ENCODE results near the gene TMEM80. TPM values are rescaled to one million over a fixed set of nuclear protein-coding genes. Genes with fewer than 3 reads are reported as not detected.
A peak's percentile ranks its signal among the peaks of the same experiment; 100 is the strongest.

Gene TMEM80
- total RNA-seq, 2 experiments from 2014 or later, result 10.6 to 12.5 TPM

DNA sequence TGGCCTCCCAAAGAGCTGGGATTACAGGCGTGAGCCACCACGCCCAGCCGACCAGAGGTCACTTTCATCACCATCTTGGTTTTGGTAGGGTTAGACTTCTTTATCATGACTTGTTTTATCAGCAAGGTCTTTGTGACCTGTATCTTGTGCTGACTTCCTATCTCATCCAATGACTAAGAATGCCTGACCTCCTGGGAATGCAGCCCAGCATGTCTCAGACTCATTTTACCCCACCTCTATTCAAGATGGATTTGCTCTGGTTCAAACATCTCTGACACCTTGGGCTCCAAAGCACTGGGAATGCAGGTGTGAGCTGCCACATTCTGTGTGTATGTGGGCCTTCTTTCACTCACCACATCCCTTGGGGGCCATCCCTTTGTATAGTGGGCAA is 46.5 kb downstream of the TMEM80 start:
- Mint-ChIP-seq H3K4me1 (ENCODE audit: low read depth) (peaks cover 13% of the 10 kb centered on the region), H3K27ac (no peak overlapping the region), H3K4me3 (no peak overlapping the region), H3K36me3 (ENCODE audit: low read depth) (no peaks in the 10 kb centered on the region), H3K27me3 (no peaks in the 10 kb centered on the region), H3K9me3 (no peaks in the 10 kb centered on the region)
- ATAC-seq (no peak), DNase-seq (no peak)
- intact Hi-C loops (cut with micrococcal nuclease), result no loop called here
- TF ChIP-seq, protein P1, sequence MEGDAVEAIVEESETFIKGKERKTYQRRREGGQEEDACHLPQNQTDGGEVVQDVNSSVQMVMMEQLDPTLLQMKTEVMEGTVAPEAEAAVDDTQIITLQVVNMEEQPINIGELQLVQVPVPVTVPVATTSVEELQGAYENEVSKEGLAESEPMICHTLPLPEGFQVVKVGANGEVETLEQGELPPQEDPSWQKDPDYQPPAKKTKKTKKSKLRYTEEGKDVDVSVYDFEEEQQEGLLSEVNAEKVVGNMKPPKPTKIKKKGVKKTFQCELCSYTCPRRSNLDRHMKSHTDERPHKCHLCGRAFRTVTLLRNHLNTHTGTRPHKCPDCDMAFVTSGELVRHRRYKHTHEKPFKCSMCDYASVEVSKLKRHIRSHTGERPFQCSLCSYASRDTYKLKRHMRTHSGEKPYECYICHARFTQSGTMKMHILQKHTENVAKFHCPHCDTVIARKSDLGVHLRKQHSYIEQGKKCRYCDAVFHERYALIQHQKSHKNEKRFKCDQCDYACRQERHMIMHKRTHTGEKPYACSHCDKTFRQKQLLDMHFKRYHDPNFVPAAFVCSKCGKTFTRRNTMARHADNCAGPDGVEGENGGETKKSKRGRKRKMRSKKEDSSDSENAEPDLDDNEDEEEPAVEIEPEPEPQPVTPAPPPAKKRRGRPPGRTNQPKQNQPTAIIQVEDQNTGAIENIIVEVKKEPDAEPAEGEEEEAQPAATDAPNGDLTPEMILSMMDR (IDR thresholded peaks at IDR 0.05), result no peak
- POLR2A ChIA-PET, result no interaction called here
- CTCF ChIA-PET, result no interaction called here

DNA sequence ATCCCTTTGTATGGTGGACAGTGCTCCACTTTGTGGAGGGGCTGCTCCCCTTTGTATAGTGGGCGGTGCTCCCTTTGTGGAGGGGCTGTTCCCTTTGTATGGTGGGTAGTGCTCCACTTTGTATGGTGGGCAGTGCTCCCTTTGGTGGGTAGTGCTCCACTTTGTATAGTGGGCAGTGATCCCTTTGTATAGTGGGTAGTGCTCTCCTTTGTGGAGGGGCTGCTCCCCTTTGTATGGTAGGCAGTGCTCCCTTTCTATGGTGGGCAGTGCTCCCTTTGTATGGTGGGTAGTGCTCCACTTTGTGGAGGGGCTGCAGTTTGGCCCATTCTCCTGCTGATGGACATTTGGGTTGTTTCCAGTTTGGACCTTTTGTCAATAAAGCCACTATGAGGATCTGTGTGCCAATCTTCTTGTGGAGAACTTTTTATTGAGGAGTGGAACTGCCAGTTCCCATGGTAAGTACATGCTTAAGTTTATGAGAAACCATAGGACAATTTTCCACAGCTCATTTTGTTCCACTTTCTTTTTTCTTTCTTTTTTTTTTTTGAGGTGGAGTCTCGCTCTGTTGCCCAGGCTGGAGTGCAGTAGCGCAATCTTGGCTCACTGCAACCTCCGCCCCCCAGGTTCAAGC is 47.1 kb downstream of the TMEM80 start:
- peaks cover 8% of the 10 kb centered on the region for H3K4me1 Mint-ChIP-seq (ENCODE audit: low read depth)
- no peaks in the 10 kb centered on the region for H3K36me3 Mint-ChIP-seq (ENCODE audit: low read depth)
- TF ChIP-seq, protein P1 (IDR thresholded peaks at IDR 0.05), result no peak
- H3K27ac Mint-ChIP-seq, result no peak overlapping the region
- CTCF ChIA-PET, result no interaction called here
- H3K27me3 Mint-ChIP-seq, result no peaks in the 10 kb centered on the region
- no peak overlapping the region for H3K4me3 Mint-ChIP-seq
- ATAC-seq (no peak), DNase-seq (no peak)
- intact Hi-C loops (cut with micrococcal nuclease), result no loop called here
- H3K9me3 Mint-ChIP-seq, result no peaks in the 10 kb centered on the region
- POLR2A ChIA-PET, result no interaction called here

DNA sequence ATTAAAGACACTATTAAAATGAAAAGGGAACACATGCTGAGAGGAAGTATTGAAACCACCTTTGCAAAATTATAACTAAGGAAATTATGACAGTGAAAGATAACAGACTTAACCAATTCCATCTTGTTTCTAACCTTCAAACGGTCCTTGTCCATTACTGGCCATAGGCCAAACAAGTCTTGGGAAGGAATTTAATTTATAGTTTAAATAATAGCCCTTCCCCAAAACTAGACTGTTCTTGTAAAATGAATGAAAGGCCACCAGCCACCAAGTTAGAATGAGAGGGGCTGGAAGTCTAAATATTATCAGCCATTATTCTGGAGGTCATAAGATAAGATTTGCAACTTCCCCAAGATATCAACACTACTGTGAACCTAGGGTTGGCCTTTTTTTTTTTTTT is 49.8 kb downstream of the TMEM80 start:
- no peak overlapping the region for H3K27ac Mint-ChIP-seq
- H3K27me3 Mint-ChIP-seq, result no peaks in the 10 kb centered on the region
- H3K4me1 Mint-ChIP-seq (ENCODE audit: low read depth), result peaks cover 14% of the 10 kb centered on the region
- ATAC-seq (no peak), DNase-seq (no peak)
- TF ChIP-seq, protein P1 (IDR thresholded peaks at IDR 0.05), result no peak
- CTCF ChIA-PET, result interaction anchor here (0.7 to 1.4 kb wide), 3 partner anchors 19 to 41 kb away, joined by 3 to 5 read pairs (median 3); no protein-coding TSS in a partner anchor
- peaks cover 3% of the 10 kb centered on the region for H3K36me3 Mint-ChIP-seq (ENCODE audit: low read depth)
- intact Hi-C loops (cut with micrococcal nuclease), result no loop called here
- no peaks in the 10 kb centered on the region for H3K9me3 Mint-ChIP-seq
- no peak overlapping the region for H3K4me3 Mint-ChIP-seq
- POLR2A ChIA-PET, result no interaction called here

- no peaks in the 10 kb centered on the region for H3K27me3 Mint-ChIP-seq
- peaks cover 14% of the 10 kb centered on the region for H3K4me1 Mint-ChIP-seq (ENCODE audit: low read depth)
- peak overlapping the region; percentile 73 for H3K27ac Mint-ChIP-seq
- H3K4me3 Mint-ChIP-seq, result peak overlapping the region; percentile 87
- H3K9me3 Mint-ChIP-seq, result no peaks in the 10 kb centered on the region
- ATAC-seq, result peak; percentile 45
- intact Hi-C loops (cut with micrococcal nuclease), result no loop called here
- POLR2A ChIA-PET, result interaction anchor here (0.7 to 3.0 kb wide), 10 partner anchors 10 to 170 kb away, joined by 3 to 14 read pairs (median 4); partner anchors contain the start of genes GATD1 and PHRF1
- CTCF ChIA-PET, result interaction anchor here (1.6 to 3.8 kb wide), 3 partner anchors 9 to 227 kb away, joined by 4 to 24 read pairs (median 6); no protein-coding TSS in a partner anchor
- peak; percentile 62 for DNase-seq
- TF ChIP-seq, protein P1 (IDR thresholded peaks at IDR 0.05), result no peak
- peaks cover 3% of the 10 kb centered on the region for H3K36me3 Mint-ChIP-seq (ENCODE audit: low read depth)
Measured at GRCh38 chr11:746289-747157, 50.9 kb downstream of the TMEM80 start.

Data from activated CD8-positive, alpha-beta T cell treated with anti-CD3 and anti-CD28 coated beads for 36 hours (primary cell).